Liver (tissue), 9 donors: ENCODE measurements around the gene DNM2. TPM values are rescaled to one million over a fixed set of nuclear protein-coding genes. Genes with fewer than 3 reads are reported as not detected.

Experiments
- DNase-seq: peaks from one replicate; pipeline ENCODE4 v3.0.0-alpha.2; 2017; ENCODE audit warnings: low spot score
- H3K27ac ChIP-seq, 2 donors: one replicate each; pipeline ENCODE4 v1.7.0; 2013; ENCODE audit warnings: inconsistent platforms in 2 of 2, low read length in 2 of 2, control low read depth in 1 of 2, low read depth in 1 of 2, mild to moderate bottlenecking in 1 of 2
- H3K27me3 ChIP-seq, 4 donors: one replicate each; pipeline versions ENCODE4 v1.6.1 to v1.7.0; 2013; ENCODE audit warnings: low read length in 3 of 4, inconsistent platforms in 1 of 4, mild to moderate bottlenecking in 1 of 4, moderate library complexity in 1 of 4; ENCODE audit not compliant: control insufficient read depth in 4 of 4, insufficient read depth in 4 of 4
- H3K36me3 ChIP-seq, 4 donors: one replicate each; pipeline versions ENCODE4 v1.6.1 to v1.7.0; 2013; ENCODE audit warnings: low read length in 3 of 4, mild to moderate bottlenecking in 3 of 4, low read depth in 1 of 4, moderate library complexity in 1 of 4; ENCODE audit not compliant: control insufficient read depth in 4 of 4, insufficient read depth in 3 of 4
- H3K4me1 ChIP-seq, 4 donors: one replicate each; pipeline versions ENCODE4 v1.6.1 to v1.7.0; 2013; ENCODE audit warnings: low read length in 3 of 4, mild to moderate bottlenecking in 3 of 4, moderate library complexity in 1 of 4; ENCODE audit not compliant: control insufficient read depth in 4 of 4, insufficient read depth in 4 of 4
- H3K4me3 ChIP-seq, 3 donors: one replicate each; pipeline versions ENCODE4 v1.6.1 to v1.7.0; 2013; ENCODE audit warnings: low read length in 3 of 3, control low read depth in 1 of 3, low read depth in 1 of 3, mild to moderate bottlenecking in 1 of 3
- H3K9ac ChIP-seq, 2 donors: one replicate each; pipeline ENCODE4 v1.7.0; 2013; ENCODE audit warnings: low read length in 2 of 2, mild to moderate bottlenecking in 2 of 2, moderate library complexity in 2 of 2, control low read depth in 1 of 2, low read depth in 1 of 2
- H3K9me3 ChIP-seq, 4 donors: one replicate each; pipeline versions ENCODE4 v1.6.1 to v1.7.0; 2013; ENCODE audit warnings: low read length in 3 of 4; ENCODE audit not compliant: control insufficient read depth in 4 of 4
- EGR1 ChIP-seq, 2 donors: IDR thresholded peaks; 2 replicates each; pipeline ENCODE4 v1.6.1; 2016 to 2018; ENCODE audit warnings: antibody characterized with exemption in 2 of 2, low read depth in 2 of 2
- FOXA1 ChIP-seq: IDR thresholded peaks from 2 replicates; pipeline ENCODE4 v1.6.1; 2016; ENCODE audit warnings: antibody characterized with exemption
- FOXA2 ChIP-seq: IDR thresholded peaks from 2 replicates; pipeline ENCODE4 v1.6.1; 2016; ENCODE audit warnings: antibody characterized with exemption
- GABPA ChIP-seq, 2 donors: IDR thresholded peaks in 1 of 2; conservative IDR thresholded peaks in 1 of 2; 2 replicates each; pipeline ENCODE4 v1.6.1; 2016; ENCODE audit warnings: antibody characterized with exemption in 2 of 2, mild to moderate bottlenecking in 1 of 2, moderate library complexity in 1 of 2
- HNF4A ChIP-seq, 2 donors: conservative IDR thresholded peaks; 2 replicates each; pipeline ENCODE4 v1.6.1; 2016; ENCODE audit warnings: antibody characterized with exemption in 2 of 2, mild to moderate bottlenecking in 2 of 2
- HNF4G ChIP-seq: IDR thresholded peaks from 2 replicates; pipeline ENCODE4 v1.6.1; 2016; ENCODE audit warnings: antibody characterized with exemption
- JUND ChIP-seq, 2 donors: IDR thresholded peaks; 2 replicates each; pipeline ENCODE4 v1.6.1; 2016; ENCODE audit warnings: antibody characterized with exemption in 2 of 2
- NR2F2 ChIP-seq: IDR thresholded peaks from 2 replicates; pipeline ENCODE4 v1.6.1; 2016; ENCODE audit warnings: antibody characterized with exemption
- RAD21 ChIP-seq, 2 donors: IDR thresholded peaks; 2 replicates each; pipeline ENCODE4 v1.6.1; 2016; ENCODE audit warnings: antibody characterized with exemption in 2 of 2, mild to moderate bottlenecking in 2 of 2
- RXRA ChIP-seq, 2 donors: IDR thresholded peaks; 2 replicates each; pipeline ENCODE4 v1.6.1; 2017 to 2018; ENCODE audit warnings: antibody characterized with exemption in 2 of 2, mild to moderate bottlenecking in 1 of 2
- SP1 ChIP-seq: IDR thresholded peaks from 2 replicates; pipeline ENCODE4 v1.6.1; 2018; ENCODE audit warnings: antibody characterized with exemption, mild to moderate bottlenecking
- TAF1 ChIP-seq: conservative IDR thresholded peaks from 2 replicates; pipeline ENCODE4 v1.6.1; 2016; ENCODE audit warnings: antibody characterized with exemption, mild to moderate bottlenecking
- YY1 ChIP-seq: IDR thresholded peaks from 2 replicates; pipeline ENCODE4 v1.6.1; 2016; ENCODE audit warnings: antibody characterized with exemption, mild to moderate bottlenecking
- WGBS: extraction: QIAGEN DNeasy Blood & Tissue Kit; methylation state at CpG from one replicate; pipeline ENCODE4 v1.1.7; 2013; 5-methylcytosine and 5-hydroxymethylcytosine counted together
- polyA plus RNA-seq, 2 donors: library from polyadenylated mRNA; stranded (reverse) in 1 of 2; unstranded in 1 of 2; fragments of 200-250 nt in 1 of 2; fragments of >200 nt in 1 of 2; fragmentation: Nextera tagmentation in 1 of 2; extraction: Ambion mirVana in 1 of 2; gene quantifications; one replicate each; pipeline versions ENCODE4 v1.2.1 to v1.2.3, GENCODE V29; 2013 to 2015
- total RNA-seq, 2 donors: library from RNA; depleted of rRNA; stranded (reverse); fragments of >200 nt; gene quantifications; one replicate each; pipeline ENCODE4 v1.2.3, GENCODE V29; 2014
- TF ChIP-seq, protein P1 (sequence below): IDR thresholded peaks from 2 replicates; pipeline ENCODE4 v1.6.1; 2016; ENCODE audit warnings: antibody characterized with exemption, mild to moderate bottlenecking
- TF ChIP-seq, protein P2 (sequence below): fragments of 150-350 bp; IDR thresholded peaks from 2 replicates; pipeline ENCODE4 v1.5.1; 2017; ENCODE audit warnings: improper control_type of control experiment, low read depth, low read length; ENCODE audit not compliant: missing input control
- TF ChIP-seq, protein P3 (sequence below): IDR thresholded peaks from 2 replicates; pipeline ENCODE4 v1.6.1; 2016; ENCODE audit warnings: antibody characterized with exemption
- TF ChIP-seq, protein P4 (sequence below): IDR thresholded peaks from 2 replicates; pipeline ENCODE4 v1.6.1; 2016; ENCODE audit warnings: antibody characterized with exemption
- TF ChIP-seq, protein P5 (sequence below): IDR thresholded peaks from 2 replicates; pipeline ENCODE4 v1.6.1; 2016; ENCODE audit warnings: antibody characterized with exemption
- donor health status: healthy.
- donor health status: healthy.
- donor health status: healthy.
- donor health status: healthy.
- donor health status: healthy.

DNM2 gene
- total and polyA plus RNA-seq, 4 donors = 23.1 to 95.1 (median 59.1) TPM

DNA sequence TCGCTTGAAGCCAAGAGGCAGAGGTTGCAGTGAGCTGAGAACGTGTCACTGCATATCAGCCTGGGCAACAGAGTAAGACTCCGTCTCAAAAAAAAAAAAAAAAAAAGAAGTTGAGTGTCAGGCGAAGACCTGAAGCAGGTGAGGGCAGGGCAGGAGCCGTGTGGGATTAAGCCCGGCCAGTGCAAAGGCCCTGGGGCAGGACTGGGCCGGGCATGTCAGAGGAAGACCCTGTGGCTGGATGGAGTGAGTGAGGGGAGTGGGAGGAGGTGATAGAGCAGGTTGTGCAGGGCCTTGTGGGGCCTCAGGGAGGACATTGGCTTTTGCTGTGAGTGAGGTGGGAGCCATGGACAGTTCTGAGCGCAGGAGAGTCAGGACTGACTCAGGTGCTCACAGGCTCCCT is 70.3 kb downstream of the DNM2 start:
- Histone ChIP-seq H3K4me3 (no peak overlapping the region), H3K9me3 (no peaks in the 10 kb centered on the region), H3K4me1 (peaks cover 0 to 7% (median under 1%) of the 10 kb centered on the region in 4 donors), H3K27ac (no peak overlapping the region), H3K27me3 (no peaks in the 10 kb centered on the region), H3K9ac (no peak overlapping the region), H3K36me3 (peaks cover 11 to 63% (median 38%) of the 10 kb centered on the region in 4 donors)
- no peak for DNase-seq
- 91% methylated on average over 8 of the region's 8 CpGs for WGBS
- TF ChIP-seq HNF4G (no peak), GABPA (IDR thresholded peaks at IDR 0.05 in 1 of 2, conservative IDR thresholded peaks at IDR 0.05 in 1 of 2) (no peak), HNF4A (conservative IDR thresholded peaks at IDR 0.05) (no peak), FOXA2 (no peak), FOXA1 (no peak), YY1 (no peak), EGR1 (IDR thresholded peaks at IDR 0.05; ENCODE audit: low read depth in 2 of 2) (no peak), NR2F2 (no peak), TAF1 (no peak), SP1 (no peak), RXRA (IDR thresholded peaks at IDR 0.05) (no peak)
- TF ChIP-seq, protein P1, sequence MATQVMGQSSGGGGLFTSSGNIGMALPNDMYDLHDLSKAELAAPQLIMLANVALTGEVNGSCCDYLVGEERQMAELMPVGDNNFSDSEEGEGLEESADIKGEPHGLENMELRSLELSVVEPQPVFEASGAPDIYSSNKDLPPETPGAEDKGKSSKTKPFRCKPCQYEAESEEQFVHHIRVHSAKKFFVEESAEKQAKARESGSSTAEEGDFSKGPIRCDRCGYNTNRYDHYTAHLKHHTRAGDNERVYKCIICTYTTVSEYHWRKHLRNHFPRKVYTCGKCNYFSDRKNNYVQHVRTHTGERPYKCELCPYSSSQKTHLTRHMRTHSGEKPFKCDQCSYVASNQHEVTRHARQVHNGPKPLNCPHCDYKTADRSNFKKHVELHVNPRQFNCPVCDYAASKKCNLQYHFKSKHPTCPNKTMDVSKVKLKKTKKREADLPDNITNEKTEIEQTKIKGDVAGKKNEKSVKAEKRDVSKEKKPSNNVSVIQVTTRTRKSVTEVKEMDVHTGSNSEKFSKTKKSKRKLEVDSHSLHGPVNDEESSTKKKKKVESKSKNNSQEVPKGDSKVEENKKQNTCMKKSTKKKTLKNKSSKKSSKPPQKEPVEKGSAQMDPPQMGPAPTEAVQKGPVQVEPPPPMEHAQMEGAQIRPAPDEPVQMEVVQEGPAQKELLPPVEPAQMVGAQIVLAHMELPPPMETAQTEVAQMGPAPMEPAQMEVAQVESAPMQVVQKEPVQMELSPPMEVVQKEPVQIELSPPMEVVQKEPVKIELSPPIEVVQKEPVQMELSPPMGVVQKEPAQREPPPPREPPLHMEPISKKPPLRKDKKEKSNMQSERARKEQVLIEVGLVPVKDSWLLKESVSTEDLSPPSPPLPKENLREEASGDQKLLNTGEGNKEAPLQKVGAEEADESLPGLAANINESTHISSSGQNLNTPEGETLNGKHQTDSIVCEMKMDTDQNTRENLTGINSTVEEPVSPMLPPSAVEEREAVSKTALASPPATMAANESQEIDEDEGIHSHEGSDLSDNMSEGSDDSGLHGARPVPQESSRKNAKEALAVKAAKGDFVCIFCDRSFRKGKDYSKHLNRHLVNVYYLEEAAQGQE = no peak
- TF ChIP-seq, protein P2, sequence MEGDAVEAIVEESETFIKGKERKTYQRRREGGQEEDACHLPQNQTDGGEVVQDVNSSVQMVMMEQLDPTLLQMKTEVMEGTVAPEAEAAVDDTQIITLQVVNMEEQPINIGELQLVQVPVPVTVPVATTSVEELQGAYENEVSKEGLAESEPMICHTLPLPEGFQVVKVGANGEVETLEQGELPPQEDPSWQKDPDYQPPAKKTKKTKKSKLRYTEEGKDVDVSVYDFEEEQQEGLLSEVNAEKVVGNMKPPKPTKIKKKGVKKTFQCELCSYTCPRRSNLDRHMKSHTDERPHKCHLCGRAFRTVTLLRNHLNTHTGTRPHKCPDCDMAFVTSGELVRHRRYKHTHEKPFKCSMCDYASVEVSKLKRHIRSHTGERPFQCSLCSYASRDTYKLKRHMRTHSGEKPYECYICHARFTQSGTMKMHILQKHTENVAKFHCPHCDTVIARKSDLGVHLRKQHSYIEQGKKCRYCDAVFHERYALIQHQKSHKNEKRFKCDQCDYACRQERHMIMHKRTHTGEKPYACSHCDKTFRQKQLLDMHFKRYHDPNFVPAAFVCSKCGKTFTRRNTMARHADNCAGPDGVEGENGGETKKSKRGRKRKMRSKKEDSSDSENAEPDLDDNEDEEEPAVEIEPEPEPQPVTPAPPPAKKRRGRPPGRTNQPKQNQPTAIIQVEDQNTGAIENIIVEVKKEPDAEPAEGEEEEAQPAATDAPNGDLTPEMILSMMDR = no peak
- TF ChIP-seq, protein P3, sequence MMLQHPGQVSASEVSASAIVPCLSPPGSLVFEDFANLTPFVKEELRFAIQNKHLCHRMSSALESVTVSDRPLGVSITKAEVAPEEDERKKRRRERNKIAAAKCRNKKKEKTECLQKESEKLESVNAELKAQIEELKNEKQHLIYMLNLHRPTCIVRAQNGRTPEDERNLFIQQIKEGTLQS = no peak
- TF ChIP-seq, protein P4, sequence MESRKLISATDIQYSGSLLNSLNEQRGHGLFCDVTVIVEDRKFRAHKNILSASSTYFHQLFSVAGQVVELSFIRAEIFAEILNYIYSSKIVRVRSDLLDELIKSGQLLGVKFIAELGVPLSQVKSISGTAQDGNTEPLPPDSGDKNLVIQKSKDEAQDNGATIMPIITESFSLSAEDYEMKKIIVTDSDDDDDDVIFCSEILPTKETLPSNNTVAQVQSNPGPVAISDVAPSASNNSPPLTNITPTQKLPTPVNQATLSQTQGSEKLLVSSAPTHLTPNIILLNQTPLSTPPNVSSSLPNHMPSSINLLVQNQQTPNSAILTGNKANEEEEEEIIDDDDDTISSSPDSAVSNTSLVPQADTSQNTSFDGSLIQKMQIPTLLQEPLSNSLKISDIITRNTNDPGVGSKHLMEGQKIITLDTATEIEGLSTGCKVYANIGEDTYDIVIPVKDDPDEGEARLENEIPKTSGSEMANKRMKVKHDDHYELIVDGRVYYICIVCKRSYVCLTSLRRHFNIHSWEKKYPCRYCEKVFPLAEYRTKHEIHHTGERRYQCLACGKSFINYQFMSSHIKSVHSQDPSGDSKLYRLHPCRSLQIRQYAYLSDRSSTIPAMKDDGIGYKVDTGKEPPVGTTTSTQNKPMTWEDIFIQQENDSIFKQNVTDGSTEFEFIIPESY = no peak

DNA sequence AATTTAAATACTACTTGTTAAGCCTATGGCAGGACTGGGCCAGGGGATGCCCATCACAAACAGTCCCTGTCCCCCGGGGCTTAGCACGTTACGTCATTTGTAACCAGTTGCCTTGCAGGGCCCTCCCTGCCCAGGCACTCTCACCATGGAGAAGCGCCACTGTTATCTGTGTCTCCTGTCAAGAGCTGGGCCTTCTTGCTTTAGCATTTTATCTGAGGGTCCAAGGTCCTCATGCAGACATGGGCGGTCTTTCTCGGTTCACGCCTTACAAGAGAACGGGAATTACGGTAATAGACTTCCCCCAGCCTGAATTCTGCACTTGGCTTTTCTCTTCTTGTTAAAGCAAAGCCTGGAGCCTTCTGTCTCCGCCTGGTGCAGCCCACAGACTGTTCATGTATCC is 72.0 kb downstream of the DNM2 start:
- TF ChIP-seq NR2F2 (no peak), FOXA2 (no peak), TAF1 (no peak), GABPA (IDR thresholded peaks at IDR 0.05 in 1 of 2, conservative IDR thresholded peaks at IDR 0.05 in 1 of 2) (no peak), FOXA1 (no peak), SP1 (no peak), JUND (IDR thresholded peaks at IDR 0.05) (no peak), HNF4G (no peak), EGR1 (IDR thresholded peaks at IDR 0.05; ENCODE audit: low read depth in 2 of 2) (no peak), RXRA (IDR thresholded peaks at IDR 0.05) (no peak), YY1 (no peak), RAD21 (IDR thresholded peaks at IDR 0.05) (no peak), HNF4A (conservative IDR thresholded peaks at IDR 0.05) (no peak)
- TF ChIP-seq, protein P5, sequence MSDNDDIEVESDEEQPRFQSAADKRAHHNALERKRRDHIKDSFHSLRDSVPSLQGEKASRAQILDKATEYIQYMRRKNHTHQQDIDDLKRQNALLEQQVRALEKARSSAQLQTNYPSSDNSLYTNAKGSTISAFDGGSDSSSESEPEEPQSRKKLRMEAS = no peak
- TF ChIP-seq, protein P2 = no peak
- TF ChIP-seq, protein P4 = no peak
- TF ChIP-seq, protein P3 = no peak
- Histone ChIP-seq H3K9ac (no peak overlapping the region), H3K27ac (no peak overlapping the region), H3K4me1 (no peaks in the 10 kb centered on the region), H3K27me3 (no peaks in the 10 kb centered on the region), H3K36me3 (peaks cover 5 to 67% (median 38%) of the 10 kb centered on the region in 4 donors), H3K4me3 (no peak overlapping the region), H3K9me3 (no peaks in the 10 kb centered on the region)
- no peak for DNase-seq
- 94% methylated on average over 10 of the region's 10 CpGs for WGBS
